Transverse colon (tissue), 4 donors: ENCODE results near the gene ZNF695. TPM values are rescaled to one million over a fixed set of nuclear protein-coding genes. Genes with fewer than 3 reads are reported as not detected.

Source experiments
- DNase-seq: peaks from one replicate; pipeline ENCODE4 v3.0.0-alpha.2; 2019
- H3K27ac ChIP-seq, 4 donors: fragments of 200-600 bp; sonication (generic); 2 replicates each; pipeline ENCODE4 v1.5.1; 2016 to 2018; ENCODE audit warnings: inconsistent platforms in 4 of 4
- H3K27me3 ChIP-seq: fragments of 200-600 bp; sonication (generic); 2 replicates; pipeline ENCODE4 v1.5.1; 2017; ENCODE audit warnings: inconsistent platforms
- H3K36me3 ChIP-seq, 4 donors: fragments of 200-600 bp; sonication (generic); 2 replicates each; pipeline ENCODE4 v1.5.1; 2017 to 2019; ENCODE audit warnings: inconsistent platforms in 4 of 4
- H3K4me1 ChIP-seq, 4 donors: fragments of 200-600 bp; sonication (generic); 2 replicates each; pipeline ENCODE4 v1.5.1; 2017 to 2020; ENCODE audit warnings: inconsistent platforms in 4 of 4
- H3K4me3 ChIP-seq, 4 donors: fragments of 200-600 bp; sonication (generic); 1 replicate in 1 of 4; 2 replicates in 3 of 4; pipeline versions ENCODE4 v1.5.1 to v1.6.1; 2017 to 2019; ENCODE audit warnings: inconsistent platforms in 4 of 4
- H3K9me3 ChIP-seq, 2 donors: fragments of 200-600 bp; sonication (generic); 2 replicates each; pipeline ENCODE4 v1.5.1; 2017 to 2019; ENCODE audit warnings: inconsistent platforms in 2 of 2
- EP300 ChIP-seq: sonication (generic); formaldehyde crosslinking; IDR thresholded peaks from one replicate; pipeline ENCODE4 v1.6.1; 2017; ENCODE audit warnings: antibody characterized with exemption, low read depth
- POLR2A ChIP-seq: fragments of 450-650 bp; IDR thresholded peaks from one replicate; pipeline ENCODE4 v1.6.1; 2016; ENCODE audit warnings: antibody characterized with exemption, mild to moderate bottlenecking, moderate library complexity
- POLR2AphosphoS5 ChIP-seq, 3 donors: sonication (generic); formaldehyde crosslinking; IDR thresholded peaks; one replicate each; pipeline ENCODE4 v1.6.1; 2016; ENCODE audit warnings: antibody characterized with exemption in 3 of 3
- WGBS, 2 donors: methylation state at CpG; one replicate each; pipeline ENCODE4 v1.1.5; 2018; ENCODE audit warnings: low coverage in 1 of 2; 5-methylcytosine and 5-hydroxymethylcytosine counted together
- in situ Hi-C, 4 donors: fragments of 200-750 bp; cut with MboI; loops; one replicate each; pipeline versions ENCODE4 v1.15.0 to v1.15.1; 2017; ENCODE audit warnings: low sequenced_read_pairs in 3 of 4, low pct_ligation_motif_present in 1 of 4, low pct_unique_long_range_greater_than_20kb in 1 of 4
- intact Hi-C: fragments of 100-400 bp; cut with DNase I; formaldehyde crosslinking; loops from one replicate; pipeline ENCODE4 v1.15.1; 2023; ENCODE audit warnings: low total_unique reads
- total RNA-seq, 4 donors: library from RNA; depleted of rRNA; stranded (reverse); fragments of >200 nt; gene quantifications; one replicate each; pipeline ENCODE4 v1.1.0, GENCODE V29; 2016
- TF ChIP-seq, protein P1 (sequence below), 5 experiments: fragments of 200-600 bp in 3 of 5; fragments of 450-650 bp in 2 of 5; sonication (generic) in 3 of 5; IDR thresholded peaks; 1 replicate in 2 of 5; 2 replicates in 3 of 5; pipeline ENCODE4 v1.5.1; 2016 to 2017; ENCODE audit warnings: antibody characterized with exemption in 5 of 5, inconsistent platforms in 3 of 5, mild to moderate bottlenecking in 2 of 5, moderate library complexity in 1 of 5

The ZNF695 gene
- total RNA-seq, 4 donors from 2014 or later, result 0.16 to 11.7 (median 0.27) TPM; not detected in 1

DNA sequence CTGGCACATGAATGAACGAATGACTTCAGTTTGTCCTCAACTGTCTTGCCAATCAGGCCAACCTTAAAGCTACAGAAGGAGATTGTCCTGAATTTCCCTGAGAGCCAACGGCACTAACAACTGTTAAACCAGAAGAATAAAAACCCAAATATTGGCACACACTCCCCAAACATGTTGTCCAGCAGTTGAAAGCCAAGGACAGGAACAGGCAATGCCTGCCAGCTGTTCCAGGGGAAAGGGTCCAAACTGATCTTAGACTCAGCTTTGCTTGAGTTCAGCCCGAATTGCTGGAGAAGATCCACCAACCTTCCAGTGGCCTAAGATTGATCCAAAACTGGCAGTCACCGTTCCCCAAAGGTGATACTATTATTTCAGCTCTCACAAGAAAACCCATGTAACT lies 53.7 kb downstream of the ZNF695 start:
- H3K4me1 ChIP-seq, result peaks cover 0 to under 1% (median 0%) of the 10 kb centered on the region in 4 donors
- no peaks in the 10 kb centered on the region for H3K9me3 ChIP-seq
- 79 to 81% methylated on average over 4 of the region's 4 CpGs for WGBS, 2 donors
- H3K27ac ChIP-seq, result no peak overlapping the region
- no peak for DNase-seq
- in situ Hi-C loops (no loop called here), intact Hi-C loops (no loop called here)
- no peak overlapping the region for H3K4me3 ChIP-seq
- TF ChIP-seq POLR2AphosphoS5 (IDR thresholded peaks at IDR 0.05) (no peak), POLR2A (no peak), EP300 (no peak)
- TF ChIP-seq, protein P1, sequence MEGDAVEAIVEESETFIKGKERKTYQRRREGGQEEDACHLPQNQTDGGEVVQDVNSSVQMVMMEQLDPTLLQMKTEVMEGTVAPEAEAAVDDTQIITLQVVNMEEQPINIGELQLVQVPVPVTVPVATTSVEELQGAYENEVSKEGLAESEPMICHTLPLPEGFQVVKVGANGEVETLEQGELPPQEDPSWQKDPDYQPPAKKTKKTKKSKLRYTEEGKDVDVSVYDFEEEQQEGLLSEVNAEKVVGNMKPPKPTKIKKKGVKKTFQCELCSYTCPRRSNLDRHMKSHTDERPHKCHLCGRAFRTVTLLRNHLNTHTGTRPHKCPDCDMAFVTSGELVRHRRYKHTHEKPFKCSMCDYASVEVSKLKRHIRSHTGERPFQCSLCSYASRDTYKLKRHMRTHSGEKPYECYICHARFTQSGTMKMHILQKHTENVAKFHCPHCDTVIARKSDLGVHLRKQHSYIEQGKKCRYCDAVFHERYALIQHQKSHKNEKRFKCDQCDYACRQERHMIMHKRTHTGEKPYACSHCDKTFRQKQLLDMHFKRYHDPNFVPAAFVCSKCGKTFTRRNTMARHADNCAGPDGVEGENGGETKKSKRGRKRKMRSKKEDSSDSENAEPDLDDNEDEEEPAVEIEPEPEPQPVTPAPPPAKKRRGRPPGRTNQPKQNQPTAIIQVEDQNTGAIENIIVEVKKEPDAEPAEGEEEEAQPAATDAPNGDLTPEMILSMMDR (IDR thresholded peaks at IDR 0.05), result no peak
- no peaks in the 10 kb centered on the region for H3K36me3 ChIP-seq
- H3K27me3 ChIP-seq, result no peaks in the 10 kb centered on the region

DNA sequence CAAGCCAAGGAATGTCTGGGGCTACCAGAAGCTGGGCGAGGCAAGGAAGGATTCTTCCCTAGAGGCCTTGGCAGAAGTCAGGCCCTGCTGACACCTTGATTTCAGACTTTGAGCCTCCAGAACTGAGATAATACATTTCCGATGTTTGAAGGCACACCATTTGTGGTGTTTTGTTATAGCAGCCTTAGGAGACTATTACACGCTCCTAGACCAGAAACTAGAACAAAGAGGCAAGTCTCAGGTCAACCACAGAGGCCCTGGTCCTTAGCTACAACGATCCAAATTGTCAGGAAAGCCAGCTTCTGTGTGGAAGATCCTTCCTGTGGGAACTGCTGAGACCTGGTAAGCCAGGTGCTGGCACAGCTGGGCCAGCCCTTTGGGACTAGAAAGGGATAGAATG lies 56.4 kb downstream of the ZNF695 start:
- TF ChIP-seq, protein P1 (IDR thresholded peaks at IDR 0.05), result no peak
- TF ChIP-seq EP300 (no peak), POLR2A (no peak), POLR2AphosphoS5 (IDR thresholded peaks at IDR 0.05) (no peak)
- no peak for DNase-seq
- H3K27ac ChIP-seq, result no peak overlapping the region
- no peaks in the 10 kb centered on the region for H3K36me3 ChIP-seq
- no peaks in the 10 kb centered on the region for H3K9me3 ChIP-seq
- H3K27me3 ChIP-seq, result no peaks in the 10 kb centered on the region
- peaks cover 0 to 9% (median 3%) of the 10 kb centered on the region in 4 donors for H3K4me1 ChIP-seq
- intact Hi-C loops, result no loop called here
- H3K4me3 ChIP-seq, result no peak overlapping the region
- in situ Hi-C loops, result no loop called here
- 84% methylated on average over 4 of the region's 4 CpGs; no CpG with 5 or more reads in 1 of the 2 donors for WGBS, 2 donors

DNA sequence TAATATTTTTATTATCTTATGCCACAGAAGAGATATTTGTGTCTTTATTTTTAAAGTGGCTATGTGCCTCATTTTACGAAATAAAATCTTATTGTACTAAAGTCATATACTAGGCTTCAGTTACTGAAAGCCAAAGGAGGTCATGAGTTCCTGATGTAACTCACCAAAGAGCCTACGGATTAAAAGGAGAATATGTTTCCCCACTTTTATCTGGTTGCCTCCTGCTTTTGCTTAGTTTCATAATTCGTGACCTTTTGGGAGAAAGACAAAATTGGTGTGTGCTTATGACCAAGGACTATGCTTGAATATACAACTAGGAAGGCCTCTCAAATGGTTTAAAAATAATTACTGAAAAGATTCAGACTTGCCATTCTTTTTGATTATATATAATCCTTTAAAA lies 57.9 kb downstream of the ZNF695 start:
- intact Hi-C loops, result no loop called here
- Histone ChIP-seq H3K4me1 (peaks cover 0 to 9% (median 3%) of the 10 kb centered on the region in 4 donors), H3K9me3 (no peaks in the 10 kb centered on the region), H3K4me3 (no peak overlapping the region), H3K27me3 (no peaks in the 10 kb centered on the region), H3K36me3 (no peaks in the 10 kb centered on the region), H3K27ac (no peak overlapping the region)
- TF ChIP-seq POLR2A, result no peak
- TF ChIP-seq EP300, result no peak
- TF ChIP-seq, protein P1 (IDR thresholded peaks at IDR 0.05), result no peak
- no peak for TF ChIP-seq POLR2AphosphoS5 (IDR thresholded peaks at IDR 0.05)
- in situ Hi-C loops, result no loop called here
- WGBS, 2 donors, result 76 to 94% methylated on average over 3 of the region's 3 CpGs
- DNase-seq, result no peak

DNA sequence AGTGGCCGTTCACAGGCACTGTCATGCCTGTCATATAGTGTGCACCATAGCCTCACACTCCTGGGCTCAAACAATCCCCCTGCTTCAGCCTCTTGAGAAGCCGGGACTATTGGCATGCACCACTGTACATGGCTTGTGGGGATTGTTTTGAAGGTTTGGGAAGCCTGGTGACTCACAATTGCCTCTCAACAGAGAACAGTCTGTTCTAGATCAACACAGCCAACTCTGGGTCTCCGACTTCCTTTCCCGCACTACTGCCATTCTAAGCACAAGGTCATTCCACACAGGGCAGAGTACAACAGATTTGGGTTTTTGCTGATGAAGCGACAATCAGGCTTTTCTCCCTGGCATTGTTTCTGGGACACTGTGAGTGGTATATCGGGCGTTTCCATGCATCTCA lies 60.6 kb downstream of the ZNF695 start:
- Histone ChIP-seq H3K36me3 (no peaks in the 10 kb centered on the region), H3K4me1 (peaks cover 0 to 9% (median 3%) of the 10 kb centered on the region in 4 donors), H3K9me3 (no peaks in the 10 kb centered on the region), H3K27me3 (no peaks in the 10 kb centered on the region), H3K27ac (peak overlapping the region; percentile 49 to 76 (median 68)), H3K4me3 (no peak overlapping the region)
- 70 to 82% methylated on average over 2 to 7 of the region's 7 CpGs for WGBS, 2 donors
- no peak for TF ChIP-seq POLR2A
- TF ChIP-seq EP300, result peak; percentile 74
- peak; percentile 61 to 84 (median 80) for TF ChIP-seq POLR2AphosphoS5 (IDR thresholded peaks at IDR 0.05)
- in situ Hi-C loops, result no loop called here
- DNase-seq, result peak; percentile 23
- intact Hi-C loops, result no loop called here

DNA sequence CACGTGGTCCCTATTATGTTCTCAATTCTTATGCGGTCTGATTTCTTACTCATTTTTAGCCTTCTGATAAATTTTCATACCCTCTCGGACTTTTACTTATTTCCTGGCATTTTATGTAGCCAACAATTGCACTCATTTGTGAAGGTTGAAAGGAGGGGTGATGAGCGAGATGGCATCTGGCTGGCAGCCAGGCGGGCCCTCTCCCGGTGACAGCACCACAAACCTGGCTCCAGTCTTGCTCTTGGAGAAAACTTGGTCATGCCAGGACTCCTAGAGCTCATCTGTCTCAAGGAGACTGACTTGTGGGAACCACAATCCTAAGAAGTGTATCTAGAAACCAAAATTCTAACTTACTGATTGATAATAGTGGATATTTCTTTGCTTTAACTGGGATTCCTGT lies 61.5 kb downstream of the ZNF695 start:
- H3K27ac ChIP-seq, result peak overlapping the region; percentile 48 to 76 (median 68)
- no peaks in the 10 kb centered on the region for H3K36me3 ChIP-seq
- DNase-seq, result no peak
- intact Hi-C loops (no loop called here), in situ Hi-C loops (no loop called here)
- H3K4me3 ChIP-seq, result no peak overlapping the region
- H3K9me3 ChIP-seq, result no peaks in the 10 kb centered on the region
- TF ChIP-seq EP300 (no peak), POLR2AphosphoS5 (IDR thresholded peaks at IDR 0.05) (no peak), POLR2A (no peak)
- TF ChIP-seq, protein P1 (IDR thresholded peaks at IDR 0.05), result no peak
- H3K4me1 ChIP-seq, result peaks cover 0 to 9% (median 3%) of the 10 kb centered on the region in 4 donors
- H3K27me3 ChIP-seq, result no peaks in the 10 kb centered on the region
- WGBS, 2 donors, result 89 to 93% methylated on average over 2 to 6 of the region's 6 CpGs
